GM19025 (cell line): ENCODE measurements around the gene EMP3.
A peak's percentile ranks its signal among the peaks of the same experiment; 100 is the strongest.

ENCODE experiments used
- ATAC-seq: cut with Tn5 transposase; IDR thresholded peaks from one replicate; pipeline ENCODE4 v1.9.1; 2021; ENCODE audit warnings: mild to moderate bottlenecking, low read depth, moderate library complexity; ENCODE audit not compliant: unreplicated experiment

The EMP3 gene

DNA sequence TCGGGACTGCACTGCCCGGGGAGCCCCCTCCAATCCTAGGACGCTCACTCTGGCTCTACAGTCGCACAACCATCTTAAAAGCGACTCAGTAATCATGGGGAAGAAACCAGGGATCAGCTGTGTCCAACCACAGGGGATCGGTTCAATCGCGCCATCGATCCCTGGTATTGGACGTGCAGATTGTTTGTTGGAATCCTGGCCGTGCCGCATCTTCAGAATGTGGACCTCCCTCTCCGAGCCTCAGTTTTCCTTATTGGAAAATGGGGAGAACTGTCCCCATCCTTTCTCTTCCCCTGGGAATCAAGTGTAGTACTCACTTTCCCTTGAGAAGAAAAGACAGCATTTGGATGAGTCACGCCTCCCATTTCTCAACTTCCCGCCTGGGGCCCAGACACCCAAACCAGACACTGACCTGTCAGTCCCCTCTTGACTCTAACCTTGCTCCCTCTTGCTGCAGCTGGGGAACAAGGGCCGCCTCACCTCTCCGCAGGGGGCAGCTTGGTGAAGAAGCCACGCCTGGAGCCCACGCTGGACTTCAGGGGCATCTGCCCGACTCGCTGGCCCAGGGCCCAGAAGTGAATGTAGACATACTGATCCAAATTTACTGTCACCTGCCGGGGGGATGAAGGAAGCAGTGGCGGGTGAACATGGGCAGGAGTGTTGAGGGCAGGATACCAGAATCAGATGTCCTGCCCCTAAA, 17.6 kb downstream of the EMP3 start:
- ATAC-seq = no peak

- ATAC-seq = no peak
Observed at GRCh38 chr19:48344892-48345291, 19.5 kb downstream of the EMP3 start.

DNA sequence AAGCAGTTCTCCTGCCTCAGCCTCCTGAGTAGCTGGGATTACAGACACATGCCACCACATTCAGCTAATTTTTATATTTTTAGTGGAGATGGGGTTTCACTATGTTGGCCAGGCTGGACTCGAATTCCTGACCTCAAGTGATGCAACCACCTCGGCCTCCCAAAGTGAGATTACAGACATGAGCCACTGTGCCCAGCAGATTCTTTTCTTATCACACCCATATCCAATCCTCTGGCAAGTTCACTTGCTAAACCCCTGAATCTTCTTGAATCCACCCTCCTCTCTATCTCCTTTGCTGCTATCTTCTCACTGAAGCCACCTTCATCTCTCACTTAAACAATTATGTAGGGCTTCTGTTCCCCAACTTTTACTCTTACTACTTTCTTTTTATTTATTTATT, 20.8 kb downstream of the EMP3 start:
- ATAC-seq = no peak

DNA sequence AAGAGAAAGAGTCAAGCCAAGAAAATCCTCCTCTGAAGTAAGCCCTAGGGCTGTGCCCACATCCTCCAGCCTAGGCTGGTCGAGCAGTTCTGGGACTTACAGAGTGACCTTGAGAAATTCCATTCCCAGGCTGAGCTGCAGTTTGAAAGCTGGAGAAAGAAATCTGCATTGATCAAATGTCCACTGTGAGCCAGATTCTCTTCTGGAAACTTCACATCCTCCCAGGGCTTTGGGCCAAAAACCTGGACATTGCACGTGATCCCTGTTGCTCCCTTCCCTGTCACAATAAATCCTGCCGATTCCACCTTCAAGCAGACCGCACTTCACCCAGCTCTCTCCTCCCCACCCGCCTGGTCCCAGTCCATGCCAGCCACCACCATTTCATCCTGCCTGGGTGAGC, 22.7 kb downstream of the EMP3 start:
- no peak for ATAC-seq

- ATAC-seq = no peak
Observed at GRCh38 chr19:48348737-48349136, 23.4 kb downstream of the EMP3 start.

DNA sequence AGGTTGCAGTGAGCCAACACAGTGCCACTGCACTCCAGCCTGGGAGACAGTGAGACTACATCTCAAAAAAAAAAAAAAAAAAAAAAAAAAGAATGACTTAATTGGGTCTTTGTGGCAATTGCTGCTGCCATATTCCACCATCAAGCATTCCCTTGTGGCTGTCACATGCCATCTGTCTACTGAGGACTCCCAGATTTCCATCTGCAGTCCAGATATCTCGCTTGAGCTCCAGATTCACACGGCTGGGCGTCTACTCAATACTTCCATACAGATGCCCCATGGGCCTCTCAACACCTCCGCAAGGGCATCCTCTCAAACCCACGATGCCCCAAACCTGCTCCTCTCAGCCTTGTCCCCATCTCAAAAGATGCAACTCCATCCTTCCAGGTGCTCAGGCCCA, 25.5 kb downstream of the EMP3 start:
- no peak for ATAC-seq

DNA sequence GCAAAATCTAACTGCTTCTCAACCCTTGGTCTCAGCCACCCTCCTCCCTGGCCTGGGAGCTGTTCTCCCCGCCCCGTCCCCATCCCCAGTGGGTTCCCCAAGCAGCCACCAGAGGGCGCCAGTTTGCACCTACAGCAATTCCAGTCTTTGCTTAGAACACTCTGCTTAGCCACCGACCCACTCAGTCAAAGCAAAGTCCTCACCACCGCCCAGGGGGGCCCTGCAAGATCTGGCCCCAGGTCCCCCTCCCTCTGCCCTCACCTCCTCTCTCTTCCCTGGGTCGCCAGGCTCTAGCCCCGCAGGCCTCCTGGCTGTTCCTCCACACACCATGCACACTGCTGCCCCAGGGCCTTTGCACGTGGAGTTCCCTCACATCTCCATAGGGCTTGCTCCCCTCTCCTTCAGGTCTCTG, 26.0 kb downstream of the EMP3 start:
- ATAC-seq = no peak

DNA sequence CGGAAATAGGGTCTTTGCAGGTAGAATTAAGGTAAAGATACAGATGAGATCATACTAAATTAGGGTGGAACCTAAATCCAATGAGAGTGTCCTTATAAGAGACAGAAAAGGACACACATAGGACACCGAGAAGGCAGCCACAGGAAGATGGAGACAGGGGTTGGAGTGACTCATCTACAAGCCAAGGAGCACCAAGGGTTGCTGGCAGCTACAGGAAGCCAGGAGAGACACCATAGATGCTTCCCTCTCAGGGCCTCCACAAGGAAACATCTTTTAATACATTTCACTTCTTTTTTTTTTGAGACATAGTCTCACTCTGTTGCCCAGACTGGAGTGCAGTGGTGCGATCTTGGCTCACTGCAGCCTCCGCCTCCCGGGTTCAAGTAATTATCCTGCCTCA, 28.3 kb downstream of the EMP3 start:
- ATAC-seq = no peak

DNA sequence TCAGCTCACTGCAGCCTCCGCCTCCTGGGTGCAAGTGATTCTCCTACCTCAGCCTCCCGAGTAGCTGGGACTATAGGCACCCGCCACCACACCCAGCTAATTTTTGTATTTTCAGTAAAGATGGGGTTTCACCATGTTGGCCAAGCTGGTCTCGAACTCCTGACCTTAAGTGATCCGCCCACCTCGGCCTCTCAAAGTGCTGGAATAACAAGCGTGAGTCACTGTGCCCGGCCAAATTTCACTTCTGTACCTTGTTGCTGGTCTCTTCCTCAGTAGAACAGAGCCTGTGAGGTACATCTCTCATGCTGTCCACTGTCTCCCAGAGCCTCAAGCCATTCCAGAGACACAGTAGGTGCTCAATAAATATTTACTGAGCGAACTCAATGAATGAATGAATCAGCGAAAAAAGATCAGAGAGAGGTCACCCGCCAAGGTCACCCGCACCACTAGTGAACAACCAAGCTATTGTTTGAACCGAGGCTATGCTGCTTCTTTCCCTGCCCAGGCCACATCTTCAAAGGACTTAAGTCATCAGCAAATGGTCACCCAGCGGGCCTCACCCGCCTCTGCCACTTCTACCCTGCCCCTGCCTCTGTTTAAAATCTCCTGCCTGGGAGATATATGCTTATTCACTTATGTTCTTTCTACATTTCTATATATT, 29.1 kb downstream of the EMP3 start:
- no peak for ATAC-seq

GRCh38 chr19:48355365-48355954, 30.1 kb downstream of the EMP3 start:
- no peak for ATAC-seq

GRCh38 chr19:48359123-48359522, 33.8 kb downstream of the EMP3 start:
- no peak for ATAC-seq

GRCh38 chr19:48361912-48362311, 36.6 kb downstream of the EMP3 start:
- no peak for ATAC-seq

DNA sequence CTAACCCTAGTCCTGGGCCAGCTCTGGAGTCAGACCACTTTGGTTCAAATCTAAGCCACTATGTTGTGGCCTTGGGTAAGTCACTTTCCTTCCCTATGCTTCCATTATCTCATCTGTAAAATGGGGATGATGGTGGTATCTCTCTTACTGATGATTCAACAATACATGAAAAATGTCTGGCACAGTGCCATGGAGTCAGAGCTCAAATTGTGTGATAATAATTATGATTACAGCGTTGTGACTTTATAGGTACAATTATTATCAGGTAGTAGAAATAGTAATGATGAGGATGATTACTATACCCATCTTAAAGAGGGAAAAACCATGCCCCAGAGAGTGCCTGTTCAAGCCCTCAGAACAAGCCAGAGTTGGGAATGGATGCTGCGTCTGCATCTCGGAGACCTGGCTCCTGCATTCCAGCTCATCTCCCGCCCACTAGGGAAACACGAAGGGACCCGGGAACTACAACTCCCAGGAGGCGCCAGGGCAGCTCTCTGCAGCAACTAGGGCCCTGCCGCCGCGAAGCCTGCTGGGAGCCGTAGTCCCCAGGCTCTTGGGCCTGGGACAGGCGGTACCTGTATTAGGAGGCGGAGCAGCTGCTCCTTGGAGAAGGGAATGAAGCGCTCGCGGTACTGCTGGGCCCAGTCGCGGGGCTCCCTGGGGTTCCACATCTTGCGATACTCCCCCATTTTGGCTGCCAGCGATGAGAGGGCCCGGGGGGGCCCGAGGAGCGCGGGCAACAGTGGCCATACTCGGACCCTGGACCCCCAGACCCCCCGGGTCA, 37.6 kb downstream of the EMP3 start:
- ATAC-seq = peak; percentile 43

DNA sequence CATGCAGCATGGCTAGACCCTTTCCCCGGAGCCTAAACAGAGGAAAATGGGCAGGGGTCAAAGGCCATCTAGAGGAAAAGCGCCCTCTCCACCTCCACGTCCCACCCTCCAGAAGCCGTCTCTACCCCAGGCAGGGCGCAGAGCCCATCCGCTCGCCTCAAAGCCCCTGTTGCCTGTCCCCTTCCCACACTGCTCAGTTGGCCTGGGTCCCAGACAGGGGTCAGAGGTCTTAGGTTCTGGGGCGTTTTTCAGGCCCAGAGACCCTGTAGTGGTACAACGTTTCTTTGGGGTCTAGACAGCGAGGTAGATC, 38.1 kb downstream of the EMP3 start:
- ATAC-seq = peak; percentile 4

GRCh38 chr19:48363810-48364597, 38.7 kb downstream of the EMP3 start, which contains the start of the genes SYNGR4 and TMEM143:
Gene SYNGR4, plus strand, starts transcription at chr19:48364367. Its CDS starts 1,476 bp downstream, at chr19:48365843.
Gene TMEM143, minus strand, starts transcription at chr19:48363940. Its CDS starts 20 bp downstream, at chr19:48363920.
- peak; percentile 81 for ATAC-seq

DNA sequence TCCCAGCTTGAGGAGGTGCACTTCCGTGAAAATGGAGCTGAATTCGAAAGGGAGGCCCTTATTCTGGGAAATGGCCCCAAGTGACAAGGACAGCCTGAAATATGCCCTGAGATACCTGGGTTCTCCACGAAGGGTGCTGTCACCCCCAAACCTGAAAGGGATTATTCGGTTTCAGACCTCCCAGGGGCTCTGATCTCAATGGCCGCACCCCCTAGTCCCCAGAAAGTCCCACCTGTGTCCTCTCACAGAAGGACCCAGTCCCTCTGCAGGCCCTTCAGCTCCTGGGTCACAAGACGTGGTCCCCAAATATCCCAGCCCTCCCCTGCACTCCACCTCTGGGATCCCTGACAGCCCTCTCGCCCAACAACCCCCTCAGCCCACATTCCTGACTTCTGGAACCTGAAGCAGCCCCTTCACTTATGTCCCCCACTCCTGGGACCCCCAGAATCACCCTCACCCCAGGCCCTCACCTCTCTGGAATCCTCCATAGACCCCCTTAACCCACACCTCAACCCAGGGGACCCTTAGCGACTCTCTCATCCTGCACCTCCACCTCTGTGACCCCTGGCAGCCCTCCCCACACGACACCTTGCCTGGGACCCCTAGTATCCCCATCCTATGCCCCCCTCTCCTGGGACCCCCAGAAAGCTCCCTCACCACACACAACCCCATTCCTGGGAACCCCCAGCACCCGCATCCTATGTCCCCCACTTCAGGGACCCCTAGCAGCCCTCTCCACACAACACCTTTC, 39.4 kb downstream of the EMP3 start:
- no peak for ATAC-seq

DNA sequence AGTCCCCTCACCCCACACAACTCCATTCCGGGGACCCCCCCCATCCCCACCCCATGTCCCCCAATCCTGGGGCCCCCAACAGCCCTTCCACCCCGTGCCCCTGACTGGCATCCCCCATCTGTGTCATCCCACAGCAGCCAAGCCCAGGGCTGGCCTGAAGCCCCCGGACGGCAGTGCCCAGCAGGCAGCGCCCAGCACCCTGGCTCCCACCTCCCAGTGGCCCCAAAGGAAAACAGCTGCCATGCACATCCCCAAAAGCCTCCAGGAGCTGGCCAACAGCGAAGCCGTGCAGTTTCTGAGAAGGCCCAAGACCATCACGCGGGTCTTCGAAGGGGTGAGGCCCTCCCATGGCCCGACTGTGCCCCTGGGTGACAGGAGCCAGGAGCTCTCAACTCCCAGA, 40.2 kb downstream of the EMP3 start:
- no peak for ATAC-seq

DNA sequence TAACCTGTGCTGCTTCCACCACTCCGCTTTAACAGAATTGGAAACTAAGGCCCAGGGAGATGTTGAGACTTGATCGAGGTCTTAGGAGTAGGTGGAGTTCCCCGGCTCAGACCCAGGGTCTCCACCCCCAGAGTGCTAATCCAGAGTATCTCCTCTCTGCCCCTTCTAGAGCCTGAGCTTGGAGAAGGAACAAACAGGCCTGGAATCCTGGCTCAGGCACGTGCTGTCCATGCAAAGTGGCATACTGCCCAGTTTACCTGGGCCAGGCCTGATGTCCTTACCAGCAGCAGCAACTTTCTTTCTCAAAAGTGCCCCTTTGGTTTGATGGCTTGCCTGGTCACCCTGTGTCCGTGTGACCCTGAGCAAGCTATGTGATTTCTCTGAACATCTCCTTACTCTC, 42.5 kb downstream of the EMP3 start:
- ATAC-seq = no peak

- ATAC-seq = no peak
Observed at GRCh38 chr19:48368936-48369335, 43.6 kb downstream of the EMP3 start.

GRCh38 chr19:48370955-48371354, 45.6 kb downstream of the EMP3 start:
- ATAC-seq = no peak
